Erythroblast (primary cell): ENCODE data around the gene ELOVL6.
A peak's percentile ranks its signal among the peaks of the same experiment; 100 is the strongest.

Experiments used
- DNase-seq, 2 experiments: peaks; one replicate each; lab custom pipeline; 2025; lab: John Stamatoyannopoulos, UW
- GATA1 ChIP-seq: IDR thresholded peaks from 2 replicates; pipeline ENCODE4 v1.6.1; 2011; ENCODE audit warnings: low read depth, mild to moderate bottlenecking, control low read depth, low read length, moderate library complexity
- POLR2A ChIP-seq: IDR thresholded peaks from 2 replicates; pipeline ENCODE4 v1.6.1; 2011; ENCODE audit warnings: mild to moderate bottlenecking, low read length

The ELOVL6 gene

GRCh38 chr4:110188113-110188512 lies 10.3 kb downstream of the ELOVL6 start:
- no peak for TF ChIP-seq GATA1
- no peak for TF ChIP-seq POLR2A
- no peak for DNase-seq

GRCh38 chr4:110184791-110185155 lies 13.6 kb downstream of the ELOVL6 start:
- TF ChIP-seq POLR2A: no peak
- no peak for TF ChIP-seq GATA1
- no peak for DNase-seq

- no peak for TF ChIP-seq POLR2A
- TF ChIP-seq GATA1: no peak
- DNase-seq: no peak
Measured at GRCh38 chr4:110184140-110184790, 14.2 kb downstream of the ELOVL6 start.

DNA sequence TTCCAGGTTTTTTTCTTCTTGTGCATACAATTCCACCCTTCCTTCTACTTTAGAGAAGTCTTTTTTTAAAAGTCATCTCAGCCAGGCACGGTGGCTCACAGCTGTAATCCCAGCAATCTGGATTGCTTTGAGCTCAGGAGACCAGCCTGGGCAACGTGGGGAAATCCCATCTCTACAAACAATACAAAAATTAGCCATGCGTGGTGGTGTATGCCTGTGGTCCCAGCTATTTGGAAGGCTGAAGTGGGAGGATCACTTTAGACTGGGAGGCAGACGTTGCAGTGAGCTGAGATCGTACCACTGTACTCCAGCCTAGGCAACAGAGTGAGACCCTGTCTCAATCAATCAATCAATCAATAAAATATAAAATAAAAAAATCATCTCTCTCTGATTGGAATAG lies 14.8 kb downstream of the ELOVL6 start:
- DNase-seq: no peak
- TF ChIP-seq POLR2A: no peak
- no peak for TF ChIP-seq GATA1

DNA sequence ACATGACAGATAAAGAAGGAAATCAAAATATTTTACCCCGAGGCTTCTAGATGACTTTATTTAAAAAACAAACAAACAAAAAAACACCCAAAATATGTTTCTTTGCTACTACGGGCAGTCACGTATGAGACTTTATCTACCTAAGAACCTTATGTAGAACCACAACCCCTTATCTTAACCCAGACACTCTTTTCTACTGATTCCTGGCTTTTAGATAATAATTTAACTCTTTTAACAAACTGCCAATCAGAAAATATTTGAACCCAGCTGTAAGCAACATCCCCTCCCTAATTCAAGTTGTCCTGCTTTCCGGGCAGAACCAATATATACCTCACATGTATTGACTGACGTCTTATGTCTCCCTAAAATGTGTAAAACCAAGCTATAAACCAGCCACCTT lies 15.4 kb downstream of the ELOVL6 start:
- peak; percentile 12 to 57 for DNase-seq
- TF ChIP-seq GATA1 (no peak), POLR2A (no peak)

- TF ChIP-seq GATA1 (no peak), POLR2A (no peak)
- DNase-seq: no peak
Measured at GRCh38 chr4:110181890-110182289, 16.5 kb downstream of the ELOVL6 start.

DNA sequence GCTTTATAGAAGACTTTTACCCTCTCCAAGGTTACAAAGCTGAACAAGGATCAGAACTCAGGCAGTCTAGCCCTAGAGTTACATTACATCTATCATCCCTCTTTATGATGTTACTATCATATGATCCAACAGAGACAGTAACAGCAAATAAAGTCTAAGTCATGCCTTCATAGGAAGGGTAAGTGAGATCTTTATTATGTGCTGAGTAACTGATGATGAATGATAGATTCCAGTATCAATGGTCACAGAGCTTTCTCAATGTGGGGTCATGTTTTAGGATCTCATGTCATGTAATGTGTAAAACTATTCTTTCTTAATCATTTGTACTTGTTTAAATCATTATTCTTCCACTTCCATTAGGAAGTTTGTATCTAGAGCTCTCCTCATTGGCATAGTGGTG lies 22.8 kb downstream of the ELOVL6 start:
- peak in 1 of 2 experiments; percentile 11 for DNase-seq
- TF ChIP-seq GATA1 (no peak), POLR2A (no peak)

DNA sequence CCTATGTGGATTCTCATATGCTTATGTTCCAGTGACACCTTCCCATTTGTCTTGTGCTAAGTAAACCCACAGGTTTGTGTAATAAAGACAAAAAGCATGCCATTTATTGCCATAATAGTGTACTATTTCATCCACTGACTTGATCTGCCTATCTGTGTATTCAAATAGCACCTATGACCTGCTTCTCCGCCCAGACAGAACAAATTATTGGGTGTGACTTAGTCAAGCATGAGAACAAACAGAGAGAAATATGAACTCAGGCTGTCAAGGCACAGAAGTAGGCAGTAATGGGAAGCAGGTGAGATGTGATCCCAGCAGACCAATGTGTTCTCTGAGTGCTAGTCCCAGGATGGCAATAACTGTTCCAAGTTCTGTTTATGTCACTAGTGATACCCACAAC lies 25.4 kb downstream of the ELOVL6 start:
- DNase-seq: no peak
- TF ChIP-seq POLR2A (no peak), GATA1 (no peak)

GRCh38 chr4:110171971-110172370 lies 26.4 kb downstream of the ELOVL6 start:
- TF ChIP-seq POLR2A (no peak), GATA1 (no peak)
- DNase-seq: no peak

- TF ChIP-seq POLR2A (no peak), GATA1 (no peak)
- DNase-seq: no peak
Measured at GRCh38 chr4:110170861-110171260, 27.6 kb downstream of the ELOVL6 start.

DNA sequence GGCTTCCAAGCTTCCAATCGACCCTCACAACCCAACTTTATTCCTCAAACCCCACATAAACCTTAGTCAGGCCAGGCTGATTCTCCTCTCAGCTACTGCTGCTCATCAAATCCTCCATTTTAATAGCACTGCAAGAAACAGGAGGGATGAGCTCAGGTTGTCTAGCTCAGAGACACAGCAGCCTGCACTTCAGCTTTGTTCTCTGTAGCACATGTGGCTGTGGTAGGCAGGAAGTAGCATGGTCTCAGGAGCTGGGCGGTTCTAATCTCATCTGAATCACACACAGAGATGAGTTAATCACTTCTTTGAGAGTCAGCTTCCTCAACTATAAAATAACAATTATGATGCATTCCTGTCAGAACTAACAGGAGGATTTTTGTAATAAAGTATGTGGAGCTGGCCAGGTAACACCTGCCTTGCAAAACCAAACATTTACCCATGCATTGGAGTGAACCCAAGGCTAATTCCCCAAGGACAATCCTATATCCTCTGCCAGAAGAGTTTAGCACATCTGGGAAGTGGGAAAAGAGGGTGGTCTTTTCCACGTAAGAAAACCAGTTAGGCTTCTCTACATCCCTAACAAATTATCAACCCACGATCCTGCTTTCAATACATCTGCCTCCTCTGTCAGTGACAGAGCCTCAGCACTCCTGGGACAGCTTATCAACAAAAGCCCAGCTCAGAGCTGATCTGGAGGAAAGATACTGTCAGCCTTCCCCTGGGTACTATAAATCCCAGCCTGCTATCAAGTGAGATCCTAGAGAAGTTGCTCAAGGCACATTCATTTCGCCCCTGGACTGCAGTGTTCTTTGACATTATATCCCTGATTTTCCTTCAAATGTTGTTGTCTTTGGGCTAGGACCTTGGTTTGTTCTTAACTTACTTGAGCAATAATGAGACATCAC lies 32.8 kb downstream of the ELOVL6 start:
- DNase-seq: peak; percentile 29 to 38
- no peak for TF ChIP-seq GATA1
- TF ChIP-seq POLR2A: no peak

- no peak for DNase-seq
Measured at GRCh38 chr4:110164856-110165255, 33.6 kb downstream of the ELOVL6 start.

GRCh38 chr4:110164251-110164650 lies 34.2 kb downstream of the ELOVL6 start:
- no peak for DNase-seq
- TF ChIP-seq POLR2A (peak; percentile 1), GATA1 (no peak)

More at GRCh38 chr4:110164856-110165255, 33.6 kb downstream of the ELOVL6 start:
- TF ChIP-seq GATA1 (no peak), POLR2A (no peak)
